ACC112 (cell line): ENCODE results near the gene NUTF2.

ENCODE experiments used
- H2AFZ ChIP-seq: fragments of 200-600 bp; sonication (generic); one replicate; pipeline ENCODE4 v1.6.0; 2017; ENCODE audit warnings: antibody characterized with exemption, low read length; ENCODE audit not compliant: unreplicated experiment
- H3K27ac ChIP-seq: fragments of 200-600 bp; sonication (generic); 2 replicates; pipeline ENCODE4 v1.5.1; 2014; ENCODE audit warnings: low read depth, mild to moderate bottlenecking, antibody characterized with exemption, low read length, moderate library complexity
- H3K27me3 ChIP-seq: fragments of 200-600 bp; sonication (generic); 2 replicates; pipeline ENCODE4 v1.6.1; 2014; ENCODE audit warnings: mild to moderate bottlenecking, antibody characterized with exemption, low read length, moderate library complexity, mixed read lengths; ENCODE audit not compliant: insufficient read depth
- H3K36me3 ChIP-seq: fragments of 200-600 bp; sonication (generic); 2 replicates; pipeline ENCODE4 v1.6.1; 2016; ENCODE audit warnings: mild to moderate bottlenecking, antibody characterized with exemption, low read length, moderate library complexity, mixed read lengths; ENCODE audit not compliant: insufficient read depth
- H3K4me1 ChIP-seq: fragments of 200-600 bp; sonication (generic); one replicate; pipeline ENCODE4 v1.6.1; 2016; ENCODE audit warnings: low read length, mixed read lengths; ENCODE audit not compliant: insufficient read depth, unreplicated experiment, control insufficient read depth
- H3K4me3 ChIP-seq: fragments of 200-600 bp; sonication (generic); 2 replicates; pipeline ENCODE4 v1.5.1; 2014; ENCODE audit warnings: mild to moderate bottlenecking, low read depth, low read length
- H3K79me2 ChIP-seq: fragments of 200-600 bp; sonication (generic); one replicate; pipeline ENCODE4 v1.6.0; 2016; ENCODE audit warnings: low read length; ENCODE audit not compliant: control insufficient read depth, unreplicated experiment, insufficient read depth

Gene NUTF2

DNA sequence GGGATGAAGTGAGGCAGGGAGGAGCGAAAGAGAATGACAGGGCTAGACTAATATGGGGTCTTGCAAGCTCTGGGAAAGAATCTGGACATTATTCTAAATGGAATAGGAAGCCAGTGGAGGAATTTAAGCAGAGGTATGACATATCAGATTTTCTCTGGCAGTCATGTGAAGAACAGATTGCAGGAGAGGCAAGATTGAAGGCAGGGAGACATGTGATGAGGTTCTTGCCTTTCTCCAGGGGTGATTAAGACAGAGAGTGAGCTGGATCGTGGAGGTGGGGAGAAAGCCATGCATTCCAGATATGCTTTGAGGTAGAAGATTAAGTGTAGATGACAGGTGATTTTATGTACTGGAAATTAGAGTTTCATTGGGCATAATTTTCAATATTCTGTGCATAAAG, 8.9 kb upstream of the NUTF2 start:
- peaks cover 2% of the 10 kb centered on the region for H3K4me1 ChIP-seq
- H2AFZ ChIP-seq, result no peak overlapping the region
- H3K4me3 ChIP-seq, result no peak overlapping the region
- H3K27me3 ChIP-seq, result no peaks in the 10 kb centered on the region
- no peak overlapping the region for H3K27ac ChIP-seq
- H3K79me2 ChIP-seq, result peaks cover 4% of the 10 kb centered on the region
- no peaks in the 10 kb centered on the region for H3K36me3 ChIP-seq

DNA sequence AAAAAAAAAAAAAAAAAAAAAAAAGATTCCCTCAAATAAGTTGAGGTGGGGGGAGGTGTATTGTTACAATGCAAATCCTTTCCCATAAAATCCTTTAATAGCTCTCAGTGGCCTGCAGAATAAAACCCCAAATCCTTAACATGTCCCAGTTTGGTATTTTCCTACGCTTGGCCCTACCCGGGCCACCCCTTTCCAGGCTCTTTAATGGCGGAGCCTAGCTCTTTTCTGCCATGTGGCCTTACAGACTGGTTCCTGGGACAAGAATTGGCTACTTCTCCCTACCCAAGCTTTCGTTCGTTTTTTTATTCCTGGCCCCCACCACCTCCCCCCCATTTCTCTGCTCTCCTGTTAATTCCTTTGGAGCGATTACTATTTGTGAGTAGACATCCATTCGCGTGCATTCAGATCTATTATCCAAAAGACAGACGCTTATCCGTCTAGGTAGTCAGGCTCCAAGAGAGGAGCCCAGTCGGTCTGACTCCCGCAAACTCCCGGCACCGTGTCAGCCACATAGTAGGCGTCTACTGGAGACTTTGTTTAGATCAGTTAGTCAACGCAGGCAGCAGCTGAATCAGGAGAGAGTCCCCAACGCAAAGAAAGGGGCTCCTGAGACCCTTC, 5.4 kb upstream of the NUTF2 start:
- Histone ChIP-seq H3K4me3 (peak overlapping the region; percentile 79), H3K79me2 (peaks cover 33% of the 10 kb centered on the region), H3K36me3 (no peaks in the 10 kb centered on the region), H2AFZ (peak overlapping the region; percentile 82), H3K4me1 (peaks cover 29% of the 10 kb centered on the region), H3K27me3 (no peaks in the 10 kb centered on the region), H3K27ac (0 out of 2 replicates have a peak overlapping the region, but pooled peaks have one; percentile 91)

DNA sequence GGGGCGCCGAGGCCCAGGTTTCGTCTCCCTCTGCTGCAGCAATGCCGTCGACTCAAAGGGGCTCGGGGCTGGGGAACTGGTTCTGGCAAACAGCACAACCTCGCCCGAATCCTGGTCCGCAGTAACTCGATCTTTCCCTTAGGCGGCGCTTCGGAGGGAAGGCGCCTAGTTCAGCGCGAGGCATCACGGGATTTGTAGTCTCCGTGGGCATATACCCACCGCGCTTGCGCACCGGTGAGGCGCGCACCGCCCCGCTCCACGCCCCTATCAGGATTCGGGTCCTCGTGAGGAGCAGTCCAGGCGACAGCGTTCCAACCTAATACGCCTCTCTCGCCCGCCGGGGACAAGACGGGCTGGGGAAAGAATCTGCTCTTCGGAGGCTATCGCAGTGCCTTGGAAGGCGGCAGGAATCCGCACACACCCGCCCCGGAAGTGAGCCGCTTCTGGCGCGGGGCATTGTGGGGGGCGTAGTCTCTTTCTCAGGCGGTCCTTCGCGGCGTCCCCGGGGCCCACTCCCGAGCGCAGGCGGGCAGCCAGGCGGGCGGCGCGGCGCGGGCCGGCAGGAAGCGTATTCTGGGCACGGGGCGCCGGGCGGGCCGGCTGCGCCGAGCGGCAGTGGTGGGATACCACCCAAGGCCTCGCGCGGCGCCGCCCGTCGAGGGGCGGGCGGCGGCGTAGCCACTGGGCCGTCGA, 4.8 kb upstream of the NUTF2 start, which contains the start of gene THAP11:
Gene THAP11 (plus strand): TSS at position 505 of the 693 bp plus-strand sequence. CDS start 235 bp downstream, outside the sequence.
- Histone ChIP-seq H3K4me3 (peak within 1 kb of the TSS; percentile 79), H3K79me2 (peaks cover 34% of the 10 kb centered on the region), H2AFZ (peak within 1 kb of the TSS; percentile 82), H3K27ac (peak within 1 kb of the TSS; percentile 91), H3K36me3 (no peaks in the 10 kb centered on the region), H3K27me3 (no peaks in the 10 kb centered on the region), H3K4me1 (peaks cover 29% of the 10 kb centered on the region)

DNA sequence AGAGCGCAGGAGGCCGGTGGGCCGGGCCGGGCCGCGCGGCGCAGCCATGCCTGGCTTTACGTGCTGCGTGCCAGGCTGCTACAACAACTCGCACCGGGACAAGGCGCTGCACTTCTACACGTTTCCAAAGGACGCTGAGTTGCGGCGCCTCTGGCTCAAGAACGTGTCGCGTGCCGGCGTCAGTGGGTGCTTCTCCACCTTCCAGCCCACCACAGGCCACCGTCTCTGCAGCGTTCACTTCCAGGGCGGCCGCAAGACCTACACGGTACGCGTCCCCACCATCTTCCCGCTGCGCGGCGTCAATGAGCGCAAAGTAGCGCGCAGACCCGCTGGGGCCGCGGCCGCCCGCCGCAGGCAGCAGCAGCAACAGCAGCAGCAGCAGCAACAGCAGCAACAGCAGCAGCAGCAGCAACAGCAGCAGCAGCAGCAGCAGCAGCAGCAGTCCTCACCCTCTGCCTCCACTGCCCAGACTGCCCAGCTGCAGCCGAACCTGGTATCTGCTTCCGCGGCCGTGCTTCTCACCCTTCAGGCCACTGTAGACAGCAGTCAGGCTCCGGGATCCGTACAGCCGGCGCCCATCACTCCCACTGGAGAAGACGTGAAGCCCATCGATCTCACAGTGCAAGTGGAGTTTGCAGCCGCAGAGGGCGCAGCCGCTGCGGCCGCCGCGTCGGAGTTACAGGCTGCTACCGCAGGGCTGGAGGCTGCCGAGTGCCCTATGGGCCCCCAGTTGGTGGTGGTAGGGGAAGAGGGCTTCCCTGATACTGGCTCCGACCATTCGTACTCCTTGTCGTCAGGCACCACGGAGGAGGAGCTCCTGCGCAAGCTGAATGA, 4.0 kb upstream of the NUTF2 start:
- Histone ChIP-seq H3K4me3 (peak overlapping the region; percentile 79), H2AFZ (peak overlapping the region; percentile 34), H3K27ac (peak overlapping the region; percentile 91), H3K27me3 (no peaks in the 10 kb centered on the region), H3K4me1 (peaks cover 29% of the 10 kb centered on the region), H3K79me2 (peaks cover 41% of the 10 kb centered on the region), H3K36me3 (no peaks in the 10 kb centered on the region)

DNA sequence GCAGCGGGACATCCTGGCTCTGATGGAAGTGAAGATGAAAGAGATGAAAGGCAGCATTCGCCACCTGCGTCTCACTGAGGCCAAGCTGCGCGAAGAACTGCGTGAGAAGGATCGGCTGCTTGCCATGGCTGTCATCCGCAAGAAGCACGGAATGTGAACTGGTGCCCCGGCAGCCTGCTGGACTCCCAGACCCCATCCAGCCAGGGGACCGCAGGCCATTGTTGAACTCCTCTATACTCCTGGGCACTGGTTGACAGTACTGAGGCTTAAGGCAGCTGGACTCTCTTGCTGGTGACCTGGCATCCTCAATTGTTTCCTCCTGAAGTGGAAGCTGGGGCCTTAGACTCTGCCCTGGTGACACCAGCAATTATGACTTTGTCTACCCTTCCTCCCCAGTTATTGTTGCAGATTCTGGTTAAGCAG, 3.4 kb upstream of the NUTF2 start:
- Histone ChIP-seq H3K4me3 (peak overlapping the region; percentile 79), H3K27ac (peak overlapping the region; percentile 46; the same call in 1 of the 2 replicates), H3K79me2 (peaks cover 47% of the 10 kb centered on the region), H3K27me3 (no peaks in the 10 kb centered on the region), H3K36me3 (no peaks in the 10 kb centered on the region), H2AFZ (no peak overlapping the region), H3K4me1 (peaks cover 33% of the 10 kb centered on the region)

DNA sequence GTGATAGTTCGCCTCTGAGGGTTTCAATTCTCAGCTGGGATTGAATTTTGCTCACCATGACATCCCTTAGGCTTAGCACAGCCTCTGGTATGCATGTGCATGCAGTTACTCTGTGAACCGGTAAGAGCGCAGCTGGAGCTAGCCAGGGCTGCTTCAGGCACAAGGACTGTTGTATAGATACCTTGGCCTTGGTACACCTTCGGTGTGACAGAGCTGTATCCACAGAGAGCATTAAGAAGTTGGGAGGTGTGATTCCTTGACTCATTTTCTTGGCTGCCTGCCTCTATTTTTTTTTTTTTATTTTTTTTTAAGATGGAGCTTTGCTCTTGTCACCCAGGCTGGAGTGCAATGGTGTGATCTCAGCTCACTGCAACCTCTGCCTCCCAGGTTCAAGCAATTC, 2.2 kb upstream of the NUTF2 start:
- Histone ChIP-seq H2AFZ (no peak overlapping the region), H3K36me3 (no peaks in the 10 kb centered on the region), H3K4me1 (peaks cover 38% of the 10 kb centered on the region), H3K4me3 (peak overlapping the region; percentile 79), H3K27me3 (no peaks in the 10 kb centered on the region), H3K27ac (peak overlapping the region; percentile 46; the same call in 1 of the 2 replicates), H3K79me2 (peaks cover 57% of the 10 kb centered on the region)

DNA sequence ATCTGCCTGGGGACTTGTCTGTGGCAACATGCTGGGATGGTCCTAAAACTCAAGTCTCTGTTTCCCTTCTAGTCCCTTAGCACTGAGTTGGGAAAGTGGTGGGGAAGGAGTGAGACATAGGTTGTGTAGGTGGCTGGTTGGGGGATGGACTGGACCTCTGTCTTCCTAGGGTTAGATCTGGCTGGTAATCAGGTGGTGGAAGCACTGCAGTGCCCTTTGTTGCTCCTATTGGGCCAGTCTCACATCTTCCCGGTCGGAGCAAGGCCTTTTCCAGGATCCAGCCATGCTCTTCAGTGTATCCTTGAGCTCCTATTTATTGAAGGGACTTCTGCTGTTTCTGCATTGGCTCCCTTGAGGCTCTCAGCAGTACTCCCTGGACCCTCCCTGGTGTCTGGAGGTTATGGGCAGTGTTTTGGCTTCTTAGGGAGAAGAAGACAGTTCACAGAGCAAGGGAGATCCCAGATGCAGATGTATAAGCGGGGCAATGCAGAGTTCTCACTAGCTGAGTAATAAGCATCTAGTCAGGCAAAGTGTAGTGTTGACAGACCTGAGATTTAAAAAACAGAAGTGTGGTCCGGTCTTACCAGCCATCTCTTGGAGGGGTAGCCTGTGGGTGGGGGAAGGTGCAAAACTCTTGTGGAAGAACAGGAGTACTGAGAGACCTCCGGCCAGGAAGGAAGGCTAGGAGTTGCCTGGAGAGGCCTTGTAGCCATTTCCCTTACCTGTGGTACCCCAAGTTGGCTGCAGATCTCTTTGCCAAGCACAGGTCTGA, 1.3 kb upstream of the NUTF2 start:
- Histone ChIP-seq H3K36me3 (no peaks in the 10 kb centered on the region), H3K4me3 (peak overlapping the region; percentile 94), H3K79me2 (peaks cover 66% of the 10 kb centered on the region), H3K27ac (peak overlapping the region; percentile 69), H3K27me3 (no peaks in the 10 kb centered on the region), H3K4me1 (peaks cover 38% of the 10 kb centered on the region), H2AFZ (no peak overlapping the region)

DNA sequence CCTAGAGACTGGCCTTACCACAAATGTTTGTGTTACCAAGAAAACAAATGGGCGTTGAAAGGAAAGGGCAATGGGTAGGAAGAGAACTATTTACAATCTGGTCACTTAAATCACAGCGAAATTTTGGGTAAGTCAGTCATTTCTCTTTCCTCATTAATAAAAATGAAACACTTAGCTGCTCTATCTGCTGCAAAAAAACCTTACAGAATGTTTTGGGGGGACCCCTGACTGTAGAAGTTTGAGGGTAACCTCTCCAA, 742 bp upstream of the NUTF2 start:
- peaks cover 38% of the 10 kb centered on the region for H3K4me1 ChIP-seq
- peak overlapping the region; percentile 69 for H3K27ac ChIP-seq
- no peaks in the 10 kb centered on the region for H3K27me3 ChIP-seq
- peak overlapping the region; percentile 94 for H3K4me3 ChIP-seq
- H2AFZ ChIP-seq, result peak overlapping the region; percentile 19
- H3K36me3 ChIP-seq, result no peaks in the 10 kb centered on the region
- peaks cover 71% of the 10 kb centered on the region for H3K79me2 ChIP-seq

DNA sequence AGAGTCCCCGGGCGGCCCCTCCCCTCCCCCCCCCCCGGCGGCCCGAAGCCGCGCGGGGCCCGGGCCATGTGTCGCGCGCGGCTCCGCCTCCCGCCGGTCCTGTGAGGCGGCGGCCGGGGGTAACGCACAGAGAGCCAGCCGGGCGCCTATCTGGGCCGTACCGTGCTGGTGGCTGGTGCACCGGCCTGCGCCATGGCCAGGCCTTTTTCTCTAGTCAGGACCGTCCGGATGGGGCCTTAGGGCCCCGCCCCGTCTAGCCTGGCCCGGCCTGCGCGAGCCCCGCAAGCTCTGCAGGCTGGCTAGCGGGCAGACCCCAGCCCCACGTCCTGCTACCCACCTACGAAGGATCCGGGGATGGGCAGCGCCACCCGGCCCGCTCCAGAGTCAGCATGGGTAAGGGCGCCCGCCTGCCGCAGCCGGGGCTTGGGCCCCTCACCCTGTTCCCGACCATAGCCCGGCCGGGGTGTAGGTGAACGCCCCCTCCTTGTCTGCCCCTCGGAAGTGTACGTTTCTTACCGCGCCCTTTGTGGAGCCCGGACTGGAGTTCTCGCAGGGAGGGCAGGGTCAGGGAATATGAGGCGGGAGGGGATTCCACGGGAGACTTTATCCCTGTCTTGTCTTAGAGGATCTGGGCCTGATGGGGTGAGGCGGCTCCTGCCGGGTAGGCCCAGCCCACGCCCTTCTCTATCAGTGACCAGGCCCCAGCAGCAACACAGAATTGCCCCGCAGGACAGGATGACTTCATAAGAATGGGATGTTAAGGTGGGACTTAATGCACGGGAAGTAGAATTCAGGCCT, 530 bp downstream of the NUTF2 start, which contains the start of gene CENPT:
Gene CENPT (minus strand): TSS at position 630 of the 798 bp plus-strand sequence. CDS start 13,834 bp downstream, outside the sequence.
- H3K4me1 ChIP-seq, result peaks cover 38% of the 10 kb centered on the region
- H3K4me3 ChIP-seq, result peak within 1 kb of the TSS; percentile 94
- H3K27ac ChIP-seq, result peak within 1 kb of the TSS; percentile 69
- peak within 1 kb of the TSS; percentile 19 for H2AFZ ChIP-seq
- H3K79me2 ChIP-seq, result peaks cover 84% of the 10 kb centered on the region
- no peaks in the 10 kb centered on the region for H3K27me3 ChIP-seq
- no peaks in the 10 kb centered on the region for H3K36me3 ChIP-seq
